SHP77 treated with DMSO at 0.1 percent for 48 hours (cell line): ENCODE results near the gene FAM163A.
"Not testable (repeated sequence)": the region's sequence is repeated elsewhere in the genome, so short reads cannot be mapped to it uniquely, and the experiment has no call there.

Experiments used
- DNase-seq: peaks from one replicate; lab custom pipeline; 2025; lab: John Stamatoyannopoulos, UW

The FAM163A gene

DNA sequence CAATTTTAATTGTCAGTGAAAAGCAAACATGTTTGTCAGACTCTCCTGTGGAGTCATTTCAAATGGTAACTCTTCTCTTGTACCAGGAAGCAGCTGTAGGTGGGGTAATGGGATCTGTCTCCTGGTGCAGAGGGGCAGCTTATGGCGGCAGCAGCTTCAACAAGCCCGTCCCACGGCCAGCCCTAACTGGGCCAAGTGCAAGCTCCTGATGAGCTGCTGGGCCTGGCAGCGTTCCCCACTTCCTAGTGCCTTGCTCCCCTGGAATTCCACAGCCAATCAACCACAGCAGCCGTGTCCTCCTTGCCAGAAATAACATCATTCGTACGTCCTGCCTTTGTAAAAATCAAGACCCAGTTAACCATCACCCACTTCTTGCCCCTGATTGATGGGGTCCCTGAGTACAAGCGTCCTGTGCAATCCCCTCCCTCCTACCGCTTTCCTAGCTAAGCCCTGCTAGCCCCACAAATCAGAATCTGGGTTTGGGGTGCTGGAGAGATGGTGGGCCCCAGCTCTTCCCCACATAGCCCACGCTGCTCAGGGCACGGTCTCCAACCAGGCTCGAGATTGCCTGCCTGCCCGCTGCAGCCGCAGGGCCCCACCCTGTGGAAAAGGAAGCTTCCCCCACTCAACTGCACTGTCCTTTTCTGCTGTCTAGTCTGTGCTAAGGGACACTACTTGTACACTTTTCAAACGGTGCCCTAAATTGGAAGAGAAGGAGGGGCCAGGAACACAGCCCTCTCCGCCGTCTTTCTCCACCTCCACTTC is 73.3 kb downstream of the FAM163A start:
- no peak for DNase-seq

DNA sequence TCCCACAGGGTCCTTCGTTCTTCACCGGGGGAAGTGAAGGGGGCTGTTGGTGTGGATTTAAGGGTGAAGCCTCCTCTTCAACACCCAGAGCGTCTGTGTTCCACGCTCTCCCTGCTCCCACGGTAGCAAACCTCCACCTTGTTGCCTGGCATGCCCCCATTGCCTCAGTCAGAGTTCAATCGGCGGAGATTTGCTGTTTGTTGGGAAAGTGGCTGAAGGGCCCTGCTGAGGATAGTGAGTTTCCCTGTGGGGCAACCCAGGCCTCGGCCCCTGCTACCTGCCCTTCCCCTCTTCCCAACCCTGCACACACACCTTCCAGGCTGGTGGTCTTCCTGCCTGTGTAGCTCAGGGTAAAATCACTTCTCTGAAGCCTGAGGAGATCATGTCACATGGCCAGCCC is 74.0 kb downstream of the FAM163A start:
- DNase-seq: no peak

DNA sequence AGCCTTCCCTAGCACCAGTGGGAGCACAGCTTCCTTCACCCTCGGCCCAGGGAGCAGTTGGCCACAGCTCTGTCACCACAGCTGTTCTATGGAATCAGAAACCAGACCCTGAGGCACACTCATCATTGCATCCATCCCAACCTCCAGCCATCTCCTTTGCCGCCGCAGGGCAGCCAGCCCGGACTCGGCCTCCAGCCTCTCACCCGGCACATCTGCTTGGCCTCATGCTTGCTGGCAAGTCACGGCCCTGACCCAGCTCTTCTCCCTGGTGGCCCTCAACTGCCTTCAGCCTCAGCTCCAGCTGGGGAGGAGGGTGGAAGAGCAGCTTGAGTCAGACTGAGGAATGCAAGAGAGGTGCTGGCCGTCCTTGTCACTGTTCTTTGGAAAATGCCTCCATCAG is 74.7 kb downstream of the FAM163A start:
- no peak for DNase-seq

DNA sequence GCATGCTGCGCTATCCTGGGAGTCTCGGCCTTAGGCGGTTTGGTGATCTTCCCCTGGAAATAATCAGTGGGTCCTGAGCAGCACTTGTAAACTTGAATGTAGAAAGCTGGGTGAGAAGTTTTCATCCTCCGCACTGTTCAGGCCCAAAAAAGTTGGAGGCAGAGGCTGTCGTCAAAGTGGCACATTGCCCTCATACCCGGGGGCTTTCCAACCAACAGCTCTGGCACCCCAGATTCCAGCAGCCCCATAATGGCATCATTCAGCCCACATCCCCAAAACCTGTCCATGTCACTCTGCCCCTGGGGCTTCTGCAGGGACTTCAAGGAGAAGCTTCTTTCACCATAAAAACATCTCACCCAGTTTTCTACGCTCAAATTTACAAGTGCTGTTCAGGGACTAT is 75.2 kb downstream of the FAM163A start:
- DNase-seq: no peak

DNA sequence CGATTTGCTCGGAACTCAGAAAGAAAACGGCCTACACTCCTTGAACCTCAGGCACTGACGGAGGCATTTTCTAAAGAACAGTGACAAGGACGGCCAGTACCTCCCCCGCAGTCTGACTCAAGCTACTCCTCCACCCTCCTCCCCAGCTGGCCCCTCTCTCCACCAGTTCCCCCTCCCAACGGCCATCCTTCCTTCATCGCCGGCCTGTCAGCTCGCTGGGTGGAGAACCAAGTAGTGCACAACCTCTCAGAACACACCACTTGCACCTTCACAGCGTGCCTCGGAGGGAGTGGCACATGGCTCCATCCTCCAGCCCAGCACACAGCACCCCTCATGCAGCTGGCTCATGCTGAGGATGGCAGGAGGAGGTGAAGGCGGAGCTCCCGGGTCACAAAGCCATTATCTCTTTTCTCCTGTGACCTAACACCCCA is 75.7 kb downstream of the FAM163A start:
- DNase-seq: no peak

DNA sequence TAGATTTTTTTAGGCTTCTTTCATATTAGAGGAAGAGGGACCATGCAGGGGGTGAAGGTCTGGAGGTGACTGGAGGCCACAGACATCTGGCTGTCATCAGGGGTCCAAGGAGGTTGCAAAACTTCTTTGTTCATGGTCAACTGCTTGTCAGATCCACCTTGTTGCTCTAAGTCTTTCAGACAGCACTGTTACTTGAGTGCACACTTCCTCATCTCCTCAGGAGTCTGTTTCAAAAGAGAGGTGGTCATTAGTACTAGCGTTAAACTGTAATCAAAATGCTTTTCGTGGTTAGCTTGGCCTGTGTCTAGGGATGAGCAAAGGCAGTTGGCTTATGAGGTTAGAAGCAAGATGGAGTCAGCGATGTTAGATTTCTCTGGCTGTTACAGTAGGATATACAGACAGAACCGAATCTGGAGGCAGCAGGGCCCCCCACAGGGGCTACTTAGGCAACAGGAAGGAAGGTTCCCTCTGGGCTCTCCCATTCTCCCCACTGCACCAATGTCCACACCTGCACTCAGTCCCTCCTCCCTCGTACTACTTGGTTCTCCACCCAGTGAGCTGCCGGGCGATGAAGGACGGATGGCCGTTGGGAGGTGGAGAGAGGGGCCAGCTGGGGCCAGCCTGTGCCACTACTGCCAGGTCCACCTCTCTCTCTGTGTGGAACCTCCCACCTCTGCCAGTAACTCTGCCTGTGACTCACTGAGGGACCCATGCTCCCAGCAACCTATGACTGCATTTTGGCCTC is 77.3 kb downstream of the FAM163A start:
- no peak for DNase-seq

DNA sequence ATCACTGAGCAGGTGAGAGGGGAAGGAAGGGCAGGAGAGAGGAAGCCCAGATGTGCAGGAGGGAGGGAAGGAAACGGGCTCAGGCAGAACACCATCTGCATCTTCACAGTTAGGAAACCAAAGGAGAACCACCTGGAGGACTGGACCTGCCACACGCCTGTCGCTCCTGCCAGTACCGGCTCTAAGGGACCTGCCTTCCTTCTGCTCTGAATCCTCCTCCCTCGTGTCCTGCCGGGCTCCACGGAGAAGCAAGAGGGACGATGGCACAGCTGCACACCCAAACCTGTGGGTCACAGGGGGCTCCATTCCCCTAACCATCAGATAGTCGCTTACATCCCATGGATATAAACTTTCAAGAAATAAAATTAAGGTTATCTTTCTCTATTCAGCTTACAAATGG is 78.4 kb downstream of the FAM163A start:
- DNase-seq: no peak

DNA sequence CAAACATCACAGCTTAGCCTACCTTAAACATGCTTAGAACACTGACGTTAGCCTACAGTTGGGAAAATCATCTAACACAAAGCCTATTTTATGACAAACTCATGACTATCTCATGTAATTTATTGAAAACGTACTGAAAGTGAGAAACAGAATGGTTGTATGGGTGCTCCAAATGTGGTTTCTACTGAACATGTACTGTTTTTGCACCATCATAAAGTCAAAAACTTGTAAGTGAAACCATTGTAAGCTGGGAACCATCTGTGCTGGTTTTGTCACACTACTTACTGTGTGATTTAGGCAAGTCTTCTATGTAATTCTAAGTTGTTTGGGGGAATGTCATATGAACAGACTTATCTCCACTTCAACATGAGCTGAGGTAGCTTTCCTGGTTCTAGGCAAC is 79.0 kb downstream of the FAM163A start:
- DNase-seq: no peak

DNA sequence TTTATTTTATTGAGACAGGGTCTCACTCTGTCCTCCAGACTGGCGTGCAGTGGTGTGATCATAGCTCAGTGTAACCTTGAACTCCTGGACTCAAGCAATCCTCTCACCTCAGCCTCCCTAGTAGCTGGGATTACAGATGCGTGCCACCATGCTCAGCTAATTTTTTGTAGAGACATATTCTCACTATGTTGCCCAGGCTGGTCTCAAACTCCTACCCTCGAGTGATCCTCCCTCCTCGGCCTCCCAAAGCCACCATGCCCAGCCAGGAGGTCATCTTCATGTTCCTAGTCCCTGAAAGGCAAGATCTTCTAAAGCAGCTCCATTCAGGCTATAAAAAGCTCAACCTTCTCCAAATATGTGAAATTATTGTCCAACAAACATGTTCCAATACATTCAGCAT is 80.6 kb downstream of the FAM163A start:
- no peak for DNase-seq

DNA sequence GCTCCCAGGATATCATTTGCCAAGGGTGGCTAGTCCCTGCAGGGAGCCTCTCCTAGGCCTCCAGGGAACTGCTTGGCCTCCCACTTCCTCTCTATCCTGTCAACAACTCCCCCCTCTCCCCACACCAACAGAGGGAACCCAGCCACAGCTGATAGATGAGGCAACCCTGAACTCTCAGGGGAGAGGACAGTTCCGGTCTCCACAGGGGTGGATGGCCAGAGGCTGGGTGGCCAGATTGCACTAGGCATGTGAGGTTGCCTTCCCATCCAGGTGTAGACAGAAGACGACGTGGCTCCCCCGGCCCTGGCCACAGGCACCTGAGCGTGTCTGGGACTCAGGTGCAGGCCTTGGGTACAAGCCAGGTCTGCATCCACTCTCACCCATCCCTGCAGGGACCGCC is 81.2 kb downstream of the FAM163A start:
- DNase-seq: no peak

DNA sequence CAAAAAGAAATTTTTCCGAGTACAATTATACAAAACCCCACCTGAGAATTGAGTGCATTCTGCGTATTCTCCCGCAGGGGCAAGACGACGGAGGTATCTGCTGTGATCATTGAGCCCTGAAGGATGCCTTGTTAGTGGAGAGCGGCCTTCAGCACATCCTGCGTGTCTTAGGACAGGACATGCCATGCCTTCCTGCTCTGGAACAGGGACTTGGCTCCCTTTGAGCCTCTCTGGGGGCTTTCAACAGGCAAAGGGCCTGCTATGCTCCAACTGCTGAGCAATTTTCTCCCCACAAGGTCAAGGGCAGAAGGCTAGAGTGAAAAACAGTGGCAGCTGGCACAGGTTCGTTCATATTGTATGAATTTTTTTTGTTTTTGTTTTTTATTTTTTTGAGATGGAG is 82.1 kb downstream of the FAM163A start:
- DNase-seq: no peak

DNA sequence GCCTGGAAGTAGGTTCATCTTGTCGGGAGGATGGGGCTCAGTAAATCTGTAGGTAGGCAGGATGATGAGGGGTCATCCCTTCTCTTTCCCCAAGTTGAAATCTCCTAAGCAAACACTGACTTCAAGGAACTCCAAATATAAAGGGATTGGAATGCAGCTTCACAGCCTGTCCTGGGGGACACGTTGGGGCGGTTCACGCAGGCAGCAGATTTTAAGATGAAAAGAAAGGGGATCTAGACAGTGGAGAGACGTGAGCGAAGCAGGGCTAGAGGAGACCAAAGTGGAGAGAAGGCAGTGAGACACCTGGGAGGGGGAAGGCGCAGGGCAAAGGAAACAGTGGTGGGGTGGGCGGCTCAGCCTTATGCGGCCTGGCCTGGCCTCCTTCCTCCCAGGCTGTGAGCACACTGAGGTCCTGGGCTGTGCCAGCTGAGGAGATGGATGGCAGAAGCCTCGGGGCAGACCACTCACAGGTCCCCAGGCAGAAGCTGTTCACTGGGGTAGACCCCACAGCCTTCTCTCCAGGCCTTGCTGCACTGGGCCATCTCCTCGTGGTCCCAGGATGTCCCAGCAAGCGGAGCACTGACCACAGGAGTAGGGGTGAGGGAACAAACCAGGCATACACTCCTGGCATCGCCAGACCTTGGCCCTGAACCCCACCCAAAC is 82.8 kb downstream of the FAM163A start:
- DNase-seq: no peak

DNA sequence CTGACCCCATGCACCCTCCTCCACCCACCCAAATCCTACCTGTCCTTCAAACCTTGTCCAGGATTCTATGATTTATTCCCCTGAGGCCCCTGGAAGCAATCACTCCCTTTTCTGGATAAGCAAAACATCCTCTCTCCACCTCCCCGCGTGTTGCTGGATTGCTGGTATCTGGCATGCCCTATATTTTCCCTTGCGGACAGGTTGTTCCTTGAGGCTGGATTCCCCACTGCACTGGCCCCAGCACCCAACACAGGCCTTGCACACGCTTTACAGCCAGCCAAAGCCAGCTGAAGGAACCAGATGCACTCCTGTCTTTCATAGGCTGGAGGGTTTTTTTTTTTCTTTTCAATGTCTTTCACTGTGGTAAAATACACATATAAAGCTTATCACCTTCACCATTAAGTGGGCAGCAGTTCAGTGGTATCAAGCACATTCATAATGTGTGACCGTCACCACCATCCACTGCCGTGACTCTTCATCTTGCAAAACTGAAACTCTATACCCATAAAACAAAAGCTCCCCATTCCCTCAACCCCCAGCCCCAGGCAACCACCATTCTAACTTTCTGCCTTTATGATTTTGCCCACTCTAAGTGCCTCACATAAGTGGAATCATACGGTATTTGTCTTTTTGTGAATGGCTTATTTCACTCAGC is 83.7 kb downstream of the FAM163A start:
- no peak for DNase-seq

DNA sequence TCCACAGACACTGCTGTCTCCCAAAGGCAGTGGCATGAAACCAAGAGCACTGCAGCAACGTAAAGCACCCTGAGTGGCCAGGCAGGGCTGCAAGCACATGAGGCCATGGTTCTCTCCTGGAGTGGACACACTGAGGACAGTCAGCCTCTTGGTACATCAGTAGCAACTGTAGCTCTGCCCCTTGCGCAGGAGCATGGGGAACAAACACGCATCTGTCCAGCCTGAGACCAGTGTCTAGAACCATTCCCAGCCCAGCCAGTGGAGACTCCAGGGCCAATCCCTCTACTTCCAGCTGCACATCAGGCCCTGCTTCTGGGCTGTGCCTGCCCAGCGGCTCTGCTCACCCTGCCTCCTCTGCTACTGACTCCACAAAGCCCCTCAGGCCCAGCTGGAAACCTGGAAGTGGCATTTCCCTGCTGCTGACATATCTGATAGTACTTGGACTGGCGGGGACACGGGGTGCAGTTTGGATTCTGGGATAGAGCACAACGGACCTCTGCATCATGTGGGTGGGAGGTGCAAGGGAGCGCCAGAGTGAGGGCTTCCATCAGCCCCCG is 85.5 kb downstream of the FAM163A start:
- DNase-seq: no peak

DNA sequence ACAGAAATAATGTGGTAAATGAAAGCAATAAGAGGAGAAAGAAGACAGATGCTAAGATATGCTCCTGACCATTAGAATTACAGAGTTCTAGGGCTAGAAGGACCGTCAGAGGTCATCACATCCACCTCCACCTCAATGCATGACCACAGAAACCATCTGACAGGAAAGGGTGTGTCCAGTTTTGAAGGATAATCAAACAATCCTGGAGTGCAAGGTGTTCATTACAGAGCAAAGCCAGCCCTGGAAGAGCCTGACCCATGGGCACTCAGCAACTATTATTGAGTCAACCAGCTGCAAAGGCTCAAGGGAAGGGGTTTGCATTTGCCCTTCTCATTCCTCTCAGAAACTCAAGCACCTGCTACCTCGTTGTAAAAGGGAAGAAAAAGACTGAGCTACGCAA is 88.1 kb downstream of the FAM163A start:
- no peak for DNase-seq

DNA sequence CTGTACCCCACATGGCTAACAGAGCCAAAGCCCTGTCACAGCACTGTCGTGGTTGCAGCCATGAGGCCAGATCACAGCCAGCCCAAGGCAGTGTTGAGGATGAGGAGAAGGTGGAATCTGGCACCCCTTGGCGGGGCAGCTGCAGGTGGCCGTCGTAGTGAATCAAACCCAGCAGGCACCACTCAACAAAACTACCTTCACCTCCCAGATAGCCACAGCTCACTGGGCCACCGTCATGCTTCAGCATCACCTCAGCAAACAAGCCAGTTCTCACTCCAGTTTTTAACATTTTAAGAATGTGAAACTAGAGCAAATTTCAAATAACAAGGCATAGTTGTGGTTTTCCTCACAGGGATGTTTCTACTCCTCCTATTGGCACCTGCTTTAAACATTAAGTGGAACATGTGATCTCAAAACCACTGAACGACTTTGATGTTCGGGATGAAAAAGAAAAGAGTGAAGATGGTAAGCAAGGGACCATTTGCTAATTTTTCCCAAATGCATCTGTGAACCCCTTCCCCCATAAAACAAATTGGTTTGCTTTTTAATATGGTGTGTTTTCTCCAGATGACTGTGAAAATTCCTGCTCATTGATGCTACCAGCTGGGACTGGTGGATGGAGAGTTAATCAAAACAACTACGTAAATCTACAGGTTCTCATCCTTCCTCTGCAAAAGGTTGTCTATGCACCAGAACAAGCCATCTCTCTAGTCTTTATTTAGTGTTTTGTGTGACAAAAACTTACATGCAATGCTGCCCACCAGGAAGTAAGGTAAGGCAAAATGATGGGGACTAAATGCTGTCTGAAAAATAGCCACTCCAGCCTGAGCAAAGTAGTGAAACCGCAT is 89.0 kb downstream of the FAM163A start:
- DNase-seq: no peak

DNA sequence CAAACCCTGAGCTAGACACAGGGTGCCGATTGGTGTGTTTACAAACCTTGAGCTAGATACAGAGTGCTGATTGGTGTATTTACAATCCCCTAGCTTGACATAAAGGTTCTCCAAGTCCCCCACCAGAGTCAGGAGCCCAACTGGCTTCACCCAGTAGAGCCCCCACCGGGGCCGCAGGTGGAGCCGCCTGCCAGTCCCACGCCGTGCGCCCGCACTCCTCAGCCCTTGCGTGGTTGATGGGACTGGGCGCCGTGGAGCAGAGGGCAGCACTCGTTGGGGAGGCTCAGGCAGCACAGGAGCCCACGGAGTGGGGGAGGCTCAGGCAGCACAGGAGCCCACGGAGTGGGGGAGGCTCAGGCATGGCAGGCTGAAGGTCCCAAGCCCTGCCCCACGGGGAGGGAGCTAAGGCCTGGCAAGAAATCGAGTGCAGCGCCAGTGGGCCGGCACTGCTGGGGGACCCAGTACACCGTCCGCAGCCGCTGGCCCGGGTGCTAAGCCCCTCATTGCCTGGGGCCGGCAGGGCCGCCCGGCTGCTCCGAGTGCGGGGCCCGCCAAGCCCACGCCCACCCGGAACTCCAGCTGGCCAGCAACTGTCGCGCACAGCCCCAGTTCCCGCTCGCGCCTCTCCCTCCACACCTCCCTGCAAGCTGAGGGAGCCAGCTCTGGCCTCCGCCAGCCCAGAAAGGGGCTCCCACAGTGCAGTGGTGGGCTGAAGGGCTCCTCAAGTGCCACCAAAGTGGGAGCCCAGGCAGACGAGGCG is 93.8 kb downstream of the FAM163A start:
- not testable (repeated sequence) for DNase-seq

DNA sequence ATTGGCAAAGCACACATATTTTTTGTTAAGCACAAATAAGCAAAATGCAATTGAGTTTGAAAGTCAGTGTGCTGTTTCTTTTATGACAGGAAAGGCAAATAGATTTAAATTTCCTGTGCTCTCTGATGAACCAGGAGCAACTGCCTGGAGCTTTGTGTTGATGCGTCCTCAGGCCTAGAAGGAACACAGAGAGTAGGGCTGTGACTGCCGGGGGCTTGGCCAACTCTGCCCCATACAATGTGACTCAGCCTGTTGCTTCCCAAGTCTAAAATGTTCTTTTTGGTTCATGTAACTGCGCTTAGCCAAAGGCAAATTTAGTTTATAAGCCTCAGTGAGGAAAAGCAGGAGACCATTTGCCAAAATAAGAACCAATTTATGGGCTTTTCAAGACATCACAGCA is 97.0 kb downstream of the FAM163A start:
- no peak for DNase-seq

DNA sequence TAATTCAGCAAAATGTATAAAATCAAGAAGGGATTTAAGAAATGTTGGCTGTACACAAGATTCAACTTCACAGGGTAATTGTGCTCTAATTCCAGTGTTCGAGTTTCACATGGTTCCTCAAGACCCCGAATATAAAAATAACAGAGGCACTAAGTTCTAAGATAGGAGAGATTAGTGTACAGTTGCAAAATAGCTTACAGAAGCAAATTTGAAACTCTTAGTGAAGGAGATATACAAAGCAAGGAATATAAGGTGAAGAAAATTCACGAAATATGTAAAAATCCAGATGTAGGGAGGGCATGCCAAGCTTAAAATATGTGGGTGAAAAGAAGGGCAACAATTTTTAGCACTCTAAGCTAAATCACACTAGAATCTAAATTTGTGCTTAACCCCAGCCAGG is 105.1 kb downstream of the FAM163A start:
- no peak for DNase-seq

DNA sequence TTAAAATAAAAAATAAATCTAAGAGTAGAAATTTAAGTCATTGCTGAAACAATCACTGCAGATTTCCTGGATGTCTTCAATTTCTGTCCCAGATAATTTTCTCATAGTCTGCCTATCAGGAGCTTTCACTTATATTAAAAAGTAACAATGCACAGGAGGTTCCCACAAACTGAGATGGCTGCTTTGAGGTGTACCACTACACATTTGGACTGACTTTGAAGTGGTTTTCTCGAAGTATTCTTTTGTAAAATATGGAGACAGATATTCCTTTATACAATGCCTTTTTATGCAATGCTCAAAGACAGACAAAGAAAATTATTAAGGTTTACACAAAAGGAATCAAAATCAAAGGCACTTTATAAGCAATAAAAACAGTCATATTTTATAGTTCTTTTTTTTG is 110.0 kb downstream of the FAM163A start:
- DNase-seq: no peak

DNA sequence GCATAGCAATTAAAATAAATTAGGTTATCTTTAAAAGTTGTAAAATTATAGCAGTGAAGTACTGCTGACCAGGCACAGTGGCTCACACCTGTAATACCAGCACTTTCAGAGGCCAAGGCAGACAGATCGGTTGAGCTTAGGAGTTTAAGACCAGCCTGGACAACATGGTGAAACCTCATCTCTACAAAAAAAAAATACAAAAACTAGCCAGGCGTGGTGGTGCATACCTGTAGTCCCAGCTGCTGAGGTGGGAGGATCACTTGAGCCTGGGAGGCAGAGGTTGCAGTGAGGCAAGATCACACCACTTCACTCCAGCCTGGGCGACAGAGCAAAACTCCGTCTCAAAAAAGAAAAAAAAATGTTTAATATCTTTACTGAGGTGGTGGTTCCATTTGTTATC is 112.7 kb downstream of the FAM163A start:
- not testable (repeated sequence) for DNase-seq
